ENCODE measurements around the gene ANKH.

DNA sequence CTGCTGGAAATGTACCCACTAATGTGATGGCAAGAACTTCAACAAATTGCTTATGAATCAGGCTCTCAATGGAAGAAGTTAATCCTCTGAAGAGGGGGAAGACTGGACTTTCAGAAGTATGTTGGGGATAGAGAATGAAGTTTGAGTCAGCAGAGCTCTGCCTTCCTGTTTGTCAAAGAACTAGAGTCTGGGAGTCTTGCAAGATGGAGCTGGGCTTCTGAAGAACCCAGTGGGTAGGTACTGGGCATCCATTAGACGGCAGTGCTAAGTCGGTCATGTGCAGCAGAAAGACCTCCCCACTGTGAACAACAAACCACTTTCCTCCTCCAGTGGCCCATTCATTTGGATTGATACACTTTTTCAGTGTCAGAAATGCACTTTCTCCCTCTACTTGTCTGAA is 172.4 kb downstream of the ANKH start:
- TF ChIP-seq, protein P1, sequence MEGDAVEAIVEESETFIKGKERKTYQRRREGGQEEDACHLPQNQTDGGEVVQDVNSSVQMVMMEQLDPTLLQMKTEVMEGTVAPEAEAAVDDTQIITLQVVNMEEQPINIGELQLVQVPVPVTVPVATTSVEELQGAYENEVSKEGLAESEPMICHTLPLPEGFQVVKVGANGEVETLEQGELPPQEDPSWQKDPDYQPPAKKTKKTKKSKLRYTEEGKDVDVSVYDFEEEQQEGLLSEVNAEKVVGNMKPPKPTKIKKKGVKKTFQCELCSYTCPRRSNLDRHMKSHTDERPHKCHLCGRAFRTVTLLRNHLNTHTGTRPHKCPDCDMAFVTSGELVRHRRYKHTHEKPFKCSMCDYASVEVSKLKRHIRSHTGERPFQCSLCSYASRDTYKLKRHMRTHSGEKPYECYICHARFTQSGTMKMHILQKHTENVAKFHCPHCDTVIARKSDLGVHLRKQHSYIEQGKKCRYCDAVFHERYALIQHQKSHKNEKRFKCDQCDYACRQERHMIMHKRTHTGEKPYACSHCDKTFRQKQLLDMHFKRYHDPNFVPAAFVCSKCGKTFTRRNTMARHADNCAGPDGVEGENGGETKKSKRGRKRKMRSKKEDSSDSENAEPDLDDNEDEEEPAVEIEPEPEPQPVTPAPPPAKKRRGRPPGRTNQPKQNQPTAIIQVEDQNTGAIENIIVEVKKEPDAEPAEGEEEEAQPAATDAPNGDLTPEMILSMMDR (conservative IDR thresholded peaks at IDR 0.05; ENCODE audit: low read depth, low read length): no peak
- TF ChIP-seq EZH2 (IDR thresholded peaks at IDR 0.05; ENCODE audit: borderline replicate concordance, low read depth, low read length, poor library complexity, severe bottlenecking): no peak
